H9 (cell line): ENCODE data around the gene GAD1. TPM values are rescaled to one million over a fixed set of nuclear protein-coding genes. Genes with fewer than 3 reads are reported as not detected.

ENCODE experiments used
- DNase-seq: peaks from one replicate; pipeline ENCODE4 v3.0.0-alpha.2; 2017
- H2AFZ ChIP-seq: one replicate; pipeline ENCODE4 v1.6.1; 2013; ENCODE audit warnings: mild to moderate bottlenecking, low read length, control low read depth, moderate library complexity
- H2AK5ac ChIP-seq: 2 replicates; pipeline ENCODE4 v1.6.1; 2013; ENCODE audit warnings: low read length, control low read depth, mixed read lengths; ENCODE audit not compliant: insufficient read length
- H2BK120ac ChIP-seq: one replicate; pipeline ENCODE4 v1.6.1; 2013; ENCODE audit warnings: low read depth, mild to moderate bottlenecking, low read length, control low read depth, inconsistent platforms; ENCODE audit not compliant: poor library complexity, severe bottlenecking
- H2BK12ac ChIP-seq: 2 replicates; pipeline ENCODE4 v1.6.1; 2013; ENCODE audit warnings: low read length, control low read depth, mixed read lengths, low read depth; ENCODE audit not compliant: insufficient read length
- H2BK15ac ChIP-seq: 2 replicates; pipeline ENCODE4 v1.6.1; 2013; ENCODE audit warnings: low read depth, low read length, control low read depth
- H2BK20ac ChIP-seq: one replicate; pipeline ENCODE4 v1.6.1; 2013; ENCODE audit warnings: low read depth, mild to moderate bottlenecking, low read length, control low read depth, inconsistent platforms; ENCODE audit not compliant: poor library complexity, severe bottlenecking
- H2BK5ac ChIP-seq: 2 replicates; pipeline ENCODE4 v1.6.1; 2013; ENCODE audit warnings: low read length, control low read depth, mixed read lengths; ENCODE audit not compliant: insufficient read length
- H3K14ac ChIP-seq: 2 replicates; pipeline ENCODE4 v1.6.1; 2013; ENCODE audit warnings: low read length, control low read depth; ENCODE audit not compliant: insufficient read depth
- H3K18ac ChIP-seq: 2 replicates; pipeline ENCODE4 v1.6.1; 2013; ENCODE audit warnings: low read depth, mild to moderate bottlenecking, mixed read lengths, low read length, control low read depth; ENCODE audit not compliant: insufficient read length
- H3K23ac ChIP-seq: 2 replicates; pipeline ENCODE4 v1.6.1; 2013; ENCODE audit warnings: low read length, control low read depth, mixed read lengths, low read depth; ENCODE audit not compliant: insufficient read length
- H3K23me2 ChIP-seq: 2 replicates; pipeline ENCODE4 v1.6.1; 2013; ENCODE audit warnings: low read depth, mild to moderate bottlenecking, mixed read lengths, low read length, control low read depth; ENCODE audit not compliant: insufficient read length, poor library complexity, severe bottlenecking
- H3K27ac ChIP-seq: 2 replicates; pipeline ENCODE4 v1.5.1; 2013; ENCODE audit warnings: low read length, control low read depth, mixed read lengths, low read depth; ENCODE audit not compliant: insufficient read length
- H3K27me3 ChIP-seq: 2 replicates; pipeline ENCODE4 v1.6.1; 2013; ENCODE audit warnings: low read length, control low read depth, inconsistent platforms; ENCODE audit not compliant: insufficient read depth
- H3K4ac ChIP-seq: 2 replicates; pipeline ENCODE4 v1.6.1; 2013; ENCODE audit warnings: low read depth, mild to moderate bottlenecking, control low read depth, inconsistent platforms, low read length, moderate library complexity
- H3K4me1 ChIP-seq: 2 replicates; pipeline ENCODE4 v1.6.1; 2013; ENCODE audit warnings: low read length, control low read depth, inconsistent platforms; ENCODE audit not compliant: insufficient read depth
- H3K4me2 ChIP-seq: 2 replicates; pipeline ENCODE4 v1.6.1; 2013; ENCODE audit warnings: low read length, control low read depth, mixed read lengths; ENCODE audit not compliant: insufficient read length, insufficient read depth
- H3K56ac ChIP-seq: 2 replicates; pipeline ENCODE4 v1.6.1; 2013; ENCODE audit warnings: low read depth, mild to moderate bottlenecking, mixed read lengths, low read length, control low read depth; ENCODE audit not compliant: insufficient read length
- H3K79me1 ChIP-seq: 2 replicates; pipeline ENCODE4 v1.6.1; 2013; ENCODE audit warnings: low read depth, mild to moderate bottlenecking, moderate library complexity, low read length, control low read depth, inconsistent platforms; ENCODE audit not compliant: insufficient read depth, poor library complexity, severe bottlenecking
- H3K79me2 ChIP-seq: 2 replicates; pipeline ENCODE4 v1.6.1; 2013; ENCODE audit warnings: low read length, control low read depth, inconsistent platforms; ENCODE audit not compliant: insufficient read depth
- H3K9ac ChIP-seq: 2 replicates; pipeline ENCODE4 v1.6.1; 2013; ENCODE audit warnings: low read length, control low read depth, mixed read lengths; ENCODE audit not compliant: insufficient read length; ENCODE audit errors: extremely low read depth
- H3K9me3 ChIP-seq: one replicate; pipeline ENCODE4 v1.6.1; 2013; ENCODE audit warnings: low read depth, low read length, inconsistent platforms; ENCODE audit not compliant: control insufficient read depth
- H3T11ph ChIP-seq: one replicate; pipeline ENCODE4 v1.6.1; 2013; ENCODE audit warnings: mild to moderate bottlenecking, low read length, control low read depth, inconsistent platforms
- H4K20me1 ChIP-seq: one replicate; pipeline ENCODE4 v1.6.1; 2013; ENCODE audit not compliant: control insufficient read depth, insufficient read length, insufficient read depth
- H4K5ac ChIP-seq: 2 replicates; pipeline ENCODE4 v1.6.1; 2013; ENCODE audit warnings: low read depth, mild to moderate bottlenecking, mixed read lengths, low read length, control low read depth; ENCODE audit not compliant: insufficient read length
- H4K8ac ChIP-seq: replicated peaks from 2 replicates; pipeline ENCODE4 v1.6.1; 2013; ENCODE audit warnings: low read length, control low read depth, mixed read lengths, low read depth; ENCODE audit not compliant: insufficient read length
- H4K91ac ChIP-seq: 2 replicates; pipeline ENCODE4 v1.6.1; 2013; ENCODE audit warnings: low read depth, mild to moderate bottlenecking, moderate library complexity, mixed read lengths, low read length, control low read depth; ENCODE audit not compliant: insufficient read length
- H3K27ac Mint-ChIP-seq, 3 experiments: 2 replicates in 2 of 3; 3 replicates in 1 of 3; pipeline ENCODE4 v1.8.0; 2020 to 2021; ENCODE audit warnings: mixed read lengths in 3 of 3, mild to moderate bottlenecking in 1 of 3, moderate library complexity in 1 of 3
- H3K27me3 Mint-ChIP-seq: 2 replicates; pipeline ENCODE4 v1.8.0; 2021; ENCODE audit warnings: low read depth, mild to moderate bottlenecking, moderate library complexity, mixed read lengths
- H3K36me3 Mint-ChIP-seq, 3 experiments: 2 replicates in 2 of 3; 3 replicates in 1 of 3; pipeline ENCODE4 v1.8.0; 2020 to 2021; ENCODE audit warnings: low read depth in 3 of 3, mixed read lengths in 3 of 3; ENCODE audit not compliant: insufficient read depth in 1 of 3
- H3K4me1 Mint-ChIP-seq, 2 experiments: 2 replicates each; pipeline ENCODE4 v1.8.0; 2020; ENCODE audit warnings: mixed read lengths in 2 of 2
- H3K4me3 Mint-ChIP-seq, 2 experiments: 2 replicates in 1 of 2; 3 replicates in 1 of 2; pipeline ENCODE4 v1.8.0; 2020 to 2021; ENCODE audit warnings: mild to moderate bottlenecking in 2 of 2, mixed read lengths in 2 of 2, moderate library complexity in 1 of 2
- H3K9me3 Mint-ChIP-seq, 2 experiments: 2 replicates in 1 of 2; 3 replicates in 1 of 2; pipeline ENCODE4 v1.8.0; 2020; ENCODE audit warnings: mild to moderate bottlenecking in 2 of 2, mixed read lengths in 2 of 2, moderate library complexity in 1 of 2
- CTCF ChIP-seq: fragments of 200-600 bp; sonication (generic); conservative IDR thresholded peaks from 3 replicates; pipeline ENCODE4 v1.8.0; 2021; ENCODE audit warnings: antibody characterized with exemption, mild to moderate bottlenecking
- WGBS: extraction: QIAGEN DNeasy Blood & Tissue Kit; methylation state at CpG from one replicate; pipeline ENCODE4 v1.1.7; 2013; ENCODE audit warnings: missing lambda C conversion rate, low lambda C conversion rate, mixed read lengths; ENCODE audit not compliant: insufficient read length; ENCODE audit errors: extremely low coverage; 5-methylcytosine and 5-hydroxymethylcytosine counted together
- total RNA-seq: library from RNA; stranded (reverse); gene quantifications from 2 replicates; pipeline ENCODE4 v1.2.1, GENCODE V29; 2021

GAD1 gene
- total RNA-seq, 1 experiment from 2014 or later = 1.8 TPM

GRCh38 chr2:170819680-170820664 is 3.3 kb downstream of the GAD1 start:
- Histone ChIP-seq H3K79me1 (no peaks in the 10 kb centered on the region), H3K23ac (no peak overlapping the region), H3K4me2 (peak overlapping the region; percentile 87), H2BK20ac (no peak overlapping the region), H4K8ac (no peak overlapping the region), H3K18ac (no peak overlapping the region), H4K91ac (no peak overlapping the region), H3K4me1 (peaks cover 2% of the 10 kb centered on the region; the same call in 1 of the 2 replicates), H2BK15ac (no peak overlapping the region), H3K27me3 (peaks cover 92% of the 10 kb centered on the region), H3T11ph (no peak overlapping the region), H3K4ac (no peak overlapping the region), H3K9ac (no peak overlapping the region), H2AFZ (no peak overlapping the region), H3K23me2 (peaks cover 57% of the 10 kb centered on the region), H4K20me1 (peaks cover 5% of the 10 kb centered on the region), H4K5ac (no peak overlapping the region), H2BK120ac (no peak overlapping the region), H3K79me2 (no peaks in the 10 kb centered on the region), H3K56ac (no peak overlapping the region), H2BK12ac (no peak overlapping the region), H3K14ac (no peak overlapping the region), H2BK5ac (no peak overlapping the region), H2AK5ac (no peak overlapping the region), H3K9me3 (no peaks in the 10 kb centered on the region), H3K27ac (no peak overlapping the region)
- TF ChIP-seq CTCF = 0 out of 3 replicates have a peak, but pooled peaks have one; percentile 16
- no CpG with 5 or more reads among the region's 45 CpGs for WGBS
- H3K4me1 Mint-ChIP-seq = peaks cover 51 to 56% of the 10 kb centered on the region in 2 experiments
- H3K27ac Mint-ChIP-seq = no peak overlapping the region
- DNase-seq = peak; percentile 83
- peaks cover 0 to 4% of the 10 kb centered on the region in 2 experiments; a peak in 4 of 5 replicates for H3K9me3 Mint-ChIP-seq
- H3K36me3 Mint-ChIP-seq = no peaks in the 10 kb centered on the region; a peak in 1 of 7 replicates
- H3K27me3 Mint-ChIP-seq = peaks cover 100% of the 10 kb centered on the region
- peak overlapping the region in 1 of 2 experiments; percentile 82; a peak in 3 of 5 replicates for H3K4me3 Mint-ChIP-seq
